ENCODE measurements around the gene ASL.

DNA sequence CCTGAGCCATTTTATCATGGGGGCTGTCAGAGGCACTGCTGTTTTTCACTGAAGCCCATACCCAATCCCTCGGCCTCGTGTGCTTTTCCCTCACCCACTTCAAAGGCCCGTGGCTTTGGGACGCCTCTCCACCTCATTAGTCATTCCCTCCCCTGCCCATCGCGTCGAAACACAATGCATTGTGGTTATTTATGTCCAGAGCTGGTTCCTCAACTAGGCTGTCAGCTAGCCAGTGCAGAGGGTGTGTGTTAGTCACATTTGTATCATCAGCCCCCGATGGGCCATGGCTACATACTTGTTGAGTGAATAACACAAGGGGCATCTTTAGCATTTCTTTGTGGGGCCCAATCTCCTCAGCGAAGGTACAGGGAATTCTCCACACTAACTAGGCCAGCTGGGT is 35.2 kb downstream of the ASL start:
- TF ChIP-seq, protein P1, sequence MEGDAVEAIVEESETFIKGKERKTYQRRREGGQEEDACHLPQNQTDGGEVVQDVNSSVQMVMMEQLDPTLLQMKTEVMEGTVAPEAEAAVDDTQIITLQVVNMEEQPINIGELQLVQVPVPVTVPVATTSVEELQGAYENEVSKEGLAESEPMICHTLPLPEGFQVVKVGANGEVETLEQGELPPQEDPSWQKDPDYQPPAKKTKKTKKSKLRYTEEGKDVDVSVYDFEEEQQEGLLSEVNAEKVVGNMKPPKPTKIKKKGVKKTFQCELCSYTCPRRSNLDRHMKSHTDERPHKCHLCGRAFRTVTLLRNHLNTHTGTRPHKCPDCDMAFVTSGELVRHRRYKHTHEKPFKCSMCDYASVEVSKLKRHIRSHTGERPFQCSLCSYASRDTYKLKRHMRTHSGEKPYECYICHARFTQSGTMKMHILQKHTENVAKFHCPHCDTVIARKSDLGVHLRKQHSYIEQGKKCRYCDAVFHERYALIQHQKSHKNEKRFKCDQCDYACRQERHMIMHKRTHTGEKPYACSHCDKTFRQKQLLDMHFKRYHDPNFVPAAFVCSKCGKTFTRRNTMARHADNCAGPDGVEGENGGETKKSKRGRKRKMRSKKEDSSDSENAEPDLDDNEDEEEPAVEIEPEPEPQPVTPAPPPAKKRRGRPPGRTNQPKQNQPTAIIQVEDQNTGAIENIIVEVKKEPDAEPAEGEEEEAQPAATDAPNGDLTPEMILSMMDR (IDR thresholded peaks at IDR 0.05; ENCODE audit: low read length) = no peak
- TF ChIP-seq EZH2 (optimal IDR thresholded peaks at IDR 0.05; ENCODE audit: low read depth, low read length) (no peak), EZH2phosphoT487 (IDR thresholded peaks at IDR 0.05; ENCODE audit: low read length) (no peak)
